GM13977 (cell line): Measurements from ENCODE around the gene MATN4.
"Not testable (repeated sequence)": the region's sequence is repeated elsewhere in the genome, so short reads cannot be mapped to it uniquely, and the experiment has no call there.

Source experiments
- DNase-seq: peaks from one replicate; pipeline ENCODE4 v3.0.0; 2012; ENCODE audit warnings: low spot score
- CTCF ChIP-seq: IDR thresholded peaks from 2 replicates; pipeline ENCODE4 v1.5.1; 2012; ENCODE audit warnings: mild to moderate bottlenecking, control low read depth; ENCODE audit not compliant: insufficient read depth; ENCODE audit errors: extremely low read depth, missing control alignments
- in situ Hi-C: fragments of 300-500 bp; cut with MboI; formaldehyde crosslinking; loops from one replicate; pipeline ENCODE4 v1.12.0; 2022; ENCODE audit warnings: low sequenced_read_pairs, low pct_unique_long_range_greater_than_20kb, mixed read lengths, inconsistent platforms; ENCODE audit not compliant: unreplicated experiment

MATN4 gene

GRCh38 chr20:45308117-45308778 lies at the start of gene MATN4:
MATN4 (minus strand) TSS chr20:45308299; CDS start chr20:45305582, 2,717 bp downstream.
- DNase-seq = no peak
- in situ Hi-C loops = no loop called here
- TF ChIP-seq CTCF = no peak

- in situ Hi-C loops = loop anchor here (5.0 kb wide), 1 partner anchor 87 kb away; no protein-coding TSS in a partner anchor
- DNase-seq = no peak
- TF ChIP-seq CTCF = no peak
Observed at GRCh38 chr20:45355209-45356084, 47.3 kb upstream of the MATN4 start.

- DNase-seq = no peak
- in situ Hi-C loops = loop anchor here (5.0 kb wide), 1 partner anchor 88 kb away; no protein-coding TSS in a partner anchor
- no peak for TF ChIP-seq CTCF
Observed at GRCh38 chr20:45354423-45355208, 46.5 kb upstream of the MATN4 start.

GRCh38 chr20:45353746-45354145 lies 45.6 kb upstream of the MATN4 start:
- DNase-seq = no peak
- no peak for TF ChIP-seq CTCF
- in situ Hi-C loops = no loop called here

- no peak for TF ChIP-seq CTCF
- DNase-seq = no peak
- in situ Hi-C loops = no loop called here
Observed at GRCh38 chr20:45352729-45353128, 44.6 kb upstream of the MATN4 start.

GRCh38 chr20:45350795-45351194 lies 42.7 kb upstream of the MATN4 start:
- in situ Hi-C loops, DNase-seq: not testable (repeated sequence)
